ENCODE data around the gene ORC5.
"Not testable (repeated sequence)": the region's sequence is repeated elsewhere in the genome, so short reads cannot be mapped to it uniquely, and the experiment has no call there.

ORC5 gene

GRCh38 chr7:104185346-104185745 is 22.5 kb downstream of the ORC5 start:
- no peak for FAIRE-seq

DNA sequence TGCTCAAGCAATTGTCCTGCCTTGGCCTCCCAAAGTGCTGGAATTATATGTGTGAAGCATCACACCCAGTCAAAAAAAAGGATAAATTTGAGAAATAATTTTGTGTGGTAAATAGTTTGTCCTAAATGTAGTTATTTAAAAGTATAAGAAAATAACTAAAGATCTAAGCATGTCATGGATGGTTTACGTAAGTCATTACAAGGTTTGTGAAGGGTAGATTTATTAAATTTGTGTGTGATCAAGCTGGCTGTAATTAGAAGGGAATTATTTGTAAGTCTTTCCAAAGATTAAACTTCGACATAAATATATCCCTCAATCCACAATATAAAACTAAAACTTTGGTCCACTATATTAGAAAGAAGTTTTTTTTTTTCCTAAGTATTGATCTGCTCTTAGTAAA is 28.6 kb downstream of the ORC5 start:
- no peak for FAIRE-seq

DNA sequence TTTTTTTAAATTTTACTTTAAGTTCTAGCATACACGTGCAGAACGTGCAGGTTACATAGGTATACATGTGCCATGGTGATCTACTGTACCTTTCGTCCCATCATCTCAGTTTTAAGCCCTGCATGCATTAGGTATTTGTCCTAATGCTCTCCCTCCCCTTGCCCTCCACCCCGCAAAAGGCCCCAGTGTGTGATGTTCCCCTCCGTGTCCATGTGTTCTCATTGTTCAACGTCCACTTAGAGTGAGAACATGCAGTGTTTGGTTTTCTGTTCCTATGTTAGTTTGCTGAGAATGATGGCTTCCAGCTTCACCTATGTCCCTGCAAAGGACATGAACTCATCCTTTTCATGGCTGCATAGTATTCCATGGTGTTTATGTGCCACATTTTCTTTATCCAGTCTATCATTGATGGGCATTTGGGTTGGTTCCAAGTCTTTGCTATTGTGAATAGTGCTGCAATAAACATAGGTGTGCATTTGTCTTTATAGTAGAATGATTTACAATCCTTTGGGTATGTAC is 30.2 kb downstream of the ORC5 start:
- not testable (repeated sequence) for FAIRE-seq

GRCh38 chr7:104176332-104176731 is 31.5 kb downstream of the ORC5 start:
- FAIRE-seq, result no peak

- no peak for FAIRE-seq
These were observed 32.3 kb downstream of the ORC5 start for GRCh38 chr7:104175361-104175984.

DNA sequence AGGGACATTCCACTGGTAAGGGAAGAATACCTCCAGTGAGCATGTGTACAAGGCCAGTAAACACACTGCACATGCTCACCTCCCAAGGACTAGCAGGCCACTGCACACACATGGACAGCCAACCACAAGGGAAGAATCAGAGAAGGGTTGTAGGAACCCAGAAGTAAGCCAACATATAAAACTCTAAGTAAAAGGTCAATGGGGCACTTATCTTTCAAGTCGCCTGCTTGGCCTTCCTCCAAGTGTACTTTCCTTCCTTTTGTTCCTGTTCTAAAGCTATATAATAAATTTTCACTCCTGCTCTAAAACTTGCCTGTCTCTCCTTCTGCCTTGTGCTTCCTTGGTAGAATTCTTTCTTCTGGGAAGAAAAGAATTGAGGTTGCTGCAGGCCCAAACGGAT is 33.0 kb downstream of the ORC5 start:
- FAIRE-seq, result no peak

DNA sequence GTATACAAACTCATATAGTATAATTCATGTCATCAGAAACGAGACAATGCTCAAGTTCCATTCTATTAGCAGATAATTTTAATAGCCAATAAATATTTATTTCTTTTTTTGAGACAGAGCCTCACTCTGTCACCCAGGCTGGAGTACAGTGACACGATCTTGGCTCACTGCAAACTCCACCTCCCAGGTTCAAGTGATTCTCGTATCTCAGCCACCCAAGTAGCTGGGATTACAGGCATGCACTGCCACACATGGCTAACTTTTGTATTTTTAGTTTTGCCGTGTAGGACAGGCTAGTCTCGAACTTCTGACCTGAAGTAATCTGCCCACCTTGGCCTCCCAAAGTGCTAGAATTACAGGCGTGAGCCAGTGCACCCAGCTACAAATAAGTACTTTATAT is 45.7 kb downstream of the ORC5 start:
- FAIRE-seq, result no peak

- FAIRE-seq, result no peak
These were observed 46.6 kb downstream of the ORC5 start for GRCh38 chr7:104161244-104161643.

- peak; percentile 97 for FAIRE-seq
These were observed 47.4 kb downstream of the ORC5 start for GRCh38 chr7:104160375-104160774.

GRCh38 chr7:104156842-104157277 is 51.0 kb downstream of the ORC5 start:
- FAIRE-seq, result peak; percentile 84

DNA sequence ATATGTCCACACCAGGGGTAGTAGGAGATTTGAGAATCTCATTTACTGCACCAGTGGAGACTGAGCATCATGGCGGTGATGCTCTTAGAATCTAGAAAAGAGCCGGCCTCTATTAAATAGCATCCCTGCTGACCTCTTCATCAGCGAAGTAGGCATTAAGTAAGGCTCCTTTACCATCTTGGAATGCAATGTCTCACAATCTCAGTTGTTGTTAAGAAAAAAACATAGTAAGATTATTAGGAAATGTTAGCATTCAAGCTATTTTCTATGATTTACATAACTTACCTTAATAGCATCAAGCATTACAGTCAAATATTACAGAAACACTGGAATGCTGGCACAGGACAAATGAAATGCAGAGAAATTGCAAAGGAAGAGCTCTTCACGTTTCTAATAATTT is 54.5 kb downstream of the ORC5 start:
- FAIRE-seq, result no peak

GRCh38 chr7:104152468-104152867 is 55.3 kb downstream of the ORC5 start:
- FAIRE-seq, result no peak

GRCh38 chr7:104150470-104150869 is 57.3 kb downstream of the ORC5 start:
- FAIRE-seq, result no peak

DNA sequence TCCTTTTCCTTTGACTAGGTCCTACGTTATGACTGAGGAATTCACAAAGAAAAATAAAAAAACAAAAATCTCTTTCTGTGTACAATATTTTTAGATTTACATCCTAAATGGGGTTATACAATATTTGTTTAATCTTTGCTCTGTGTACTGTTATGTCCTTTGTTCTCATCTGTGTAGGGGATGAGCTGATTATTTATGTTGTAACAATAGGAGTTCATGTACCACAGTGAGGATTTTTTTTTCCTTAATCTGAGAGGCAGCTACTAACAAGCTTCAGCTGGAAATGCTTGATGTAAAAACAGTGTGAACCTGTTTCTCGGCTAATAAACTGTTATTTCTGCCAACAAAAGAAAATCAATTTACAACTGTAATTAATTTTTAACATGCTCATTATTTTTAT is 58.0 kb downstream of the ORC5 start:
- FAIRE-seq, result no peak

- peak; percentile 76 for FAIRE-seq
These were observed 65.7 kb downstream of the ORC5 start for GRCh38 chr7:104142147-104142546.

- no peak for FAIRE-seq
These were observed 69.8 kb downstream of the ORC5 start for GRCh38 chr7:104137971-104138370.

DNA sequence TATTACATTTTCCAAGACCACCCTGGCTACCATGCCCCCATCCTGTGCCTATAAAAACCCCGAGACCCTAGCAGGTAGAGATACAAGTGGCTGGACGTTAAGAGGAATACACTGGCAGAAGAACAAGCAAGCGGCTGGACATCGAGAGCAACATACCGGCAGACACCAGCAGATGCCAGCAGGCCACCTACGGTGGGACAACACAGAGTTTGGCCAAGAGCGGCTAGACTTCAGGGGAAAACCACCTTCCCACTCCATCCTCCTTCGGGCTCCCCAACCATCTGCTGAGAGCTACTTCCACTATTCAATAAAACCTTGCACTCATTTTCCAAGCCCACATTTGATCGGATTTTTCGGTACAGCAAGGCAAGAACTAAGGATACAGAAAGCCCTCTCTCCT is 70.3 kb downstream of the ORC5 start:
- no peak for FAIRE-seq

- no peak for FAIRE-seq
These were observed 70.8 kb downstream of the ORC5 start for GRCh38 chr7:104136981-104137380.

DNA sequence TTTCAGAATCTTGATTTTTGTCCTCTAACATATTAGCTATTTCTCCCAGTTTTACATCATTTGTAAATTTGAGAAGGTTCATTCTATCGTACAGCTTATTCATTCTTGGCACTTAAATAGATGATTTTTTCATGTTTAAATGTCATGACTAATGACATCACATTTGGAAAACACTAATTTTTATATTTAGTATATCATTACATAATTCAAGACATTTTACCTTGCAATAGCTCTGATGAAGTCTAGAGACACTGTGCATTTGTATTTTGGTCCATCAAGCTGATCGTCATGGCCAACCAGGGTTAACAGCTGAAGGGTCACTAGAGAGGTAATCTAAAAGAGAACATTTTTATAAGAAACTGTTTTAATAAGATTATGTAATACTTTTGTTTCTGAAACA is 71.3 kb downstream of the ORC5 start:
- FAIRE-seq, result no peak

DNA sequence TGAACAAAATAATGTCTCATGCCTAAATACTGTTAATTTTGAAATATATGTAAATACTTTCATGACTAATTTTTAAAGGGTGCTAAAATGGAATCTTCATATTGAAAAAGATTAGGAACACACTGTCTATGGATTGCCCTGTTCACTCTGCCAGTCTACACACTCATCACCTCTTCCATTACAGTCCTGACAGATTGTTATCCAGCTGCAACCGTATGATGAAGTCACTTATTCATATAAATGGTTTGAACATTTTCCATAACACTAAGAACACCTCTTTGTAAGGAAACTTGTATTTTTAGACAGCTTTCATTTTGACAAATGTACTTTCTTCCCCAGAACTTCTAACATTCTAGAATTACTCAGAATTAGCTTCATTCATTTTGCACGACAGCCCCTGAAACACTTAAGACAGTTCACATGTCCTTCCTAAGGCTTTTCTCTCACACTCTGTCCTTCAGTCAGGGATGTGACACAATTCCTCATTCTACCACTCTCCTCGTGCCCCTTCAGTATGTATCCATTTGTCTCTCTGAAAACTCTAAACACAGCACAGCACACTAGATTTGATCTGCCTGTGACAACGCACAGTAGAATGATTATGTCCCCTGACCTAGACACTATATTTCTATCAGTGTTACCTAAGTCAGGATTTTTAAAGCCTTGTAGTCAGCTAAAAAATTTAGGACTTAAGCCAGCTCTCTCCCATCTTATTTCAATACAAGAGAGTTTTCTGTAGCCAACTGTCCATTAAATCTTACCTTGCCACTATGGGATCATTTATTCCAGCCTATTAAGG is 71.9 kb downstream of the ORC5 start:
- FAIRE-seq, result no peak

- FAIRE-seq, result no peak
These were observed 74.6 kb downstream of the ORC5 start for GRCh38 chr7:104133238-104133637.

DNA sequence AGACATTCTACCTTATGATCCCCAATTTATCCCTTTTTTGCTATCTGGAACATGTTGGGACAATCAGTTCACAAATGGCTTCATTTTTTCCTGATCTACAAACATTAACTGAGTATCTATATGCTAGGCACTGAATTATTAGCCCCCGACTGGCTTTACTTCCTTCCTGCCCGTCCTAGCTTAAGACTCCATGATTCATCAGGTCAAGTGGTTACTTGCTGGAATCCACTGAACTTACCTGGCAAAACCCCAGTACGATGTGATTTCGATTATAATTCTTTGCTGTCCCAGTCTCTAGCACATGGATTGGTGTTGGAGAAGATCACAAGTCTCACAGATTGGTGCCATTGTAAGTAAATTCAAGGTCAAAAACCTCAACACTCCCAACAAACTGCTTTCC is 77.1 kb downstream of the ORC5 start:
- no peak for FAIRE-seq

DNA sequence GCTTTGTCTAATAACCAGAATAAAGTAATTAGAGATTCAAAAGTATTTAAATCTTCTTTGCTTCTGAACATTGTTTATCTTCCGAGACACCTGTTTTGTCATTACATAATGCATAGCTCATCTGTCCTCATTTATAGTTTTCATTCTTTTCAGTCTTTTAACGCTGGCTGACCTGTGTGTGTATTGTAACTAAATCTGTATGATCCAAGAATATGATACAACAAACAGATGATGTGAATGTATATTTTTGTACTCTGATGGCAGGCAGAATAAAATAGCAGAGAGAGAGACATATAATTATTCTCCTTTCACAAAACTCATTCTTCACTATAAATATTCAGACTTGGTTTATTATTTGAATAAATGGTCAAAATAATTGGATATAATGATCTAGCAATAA is 80.6 kb downstream of the ORC5 start:
- FAIRE-seq, result no peak

GRCh38 chr7:104126411-104126841 is 81.4 kb downstream of the ORC5 start:
- FAIRE-seq, result no peak

Data from endometrium (tissue), 2 donors.